OCI-LY1 (cell line): Measurements from ENCODE around the gene GAS1.

Experiments
- H2AFZ ChIP-seq: fragments of 200-600 bp; sonication (generic), shearing (Covaris generic); 2 replicates; pipeline ENCODE4 v1.6.0; 2014; ENCODE audit warnings: antibody characterized with exemption, mild to moderate bottlenecking, low read length
- H3F3A ChIP-seq: fragments of 200-600 bp; sonication (generic), shearing (Covaris generic); 2 replicates; pipeline ENCODE4 v1.6.0; 2014; ENCODE audit warnings: mild to moderate bottlenecking, antibody characterized with exemption, low read length, moderate library complexity; ENCODE audit not compliant: insufficient read depth
- H3K27ac ChIP-seq: fragments of 200-600 bp; sonication (generic); 2 replicates; pipeline ENCODE4 v1.5.1; 2014; ENCODE audit warnings: low read length, mixed run types, mild to moderate bottlenecking, low read depth; ENCODE audit not compliant: poor library complexity, severe bottlenecking
- H3K27me3 ChIP-seq: fragments of 200-600 bp; sonication (generic); 2 replicates; pipeline ENCODE4 v1.6.0; 2014; ENCODE audit warnings: antibody characterized with exemption, mild to moderate bottlenecking, low read length, moderate library complexity; ENCODE audit not compliant: insufficient read depth
- H3K36me3 ChIP-seq: fragments of 200-600 bp; sonication (generic); 2 replicates; pipeline ENCODE4 v1.6.1; 2014; ENCODE audit warnings: mild to moderate bottlenecking, antibody characterized with exemption, low read length, moderate library complexity, mixed read lengths; ENCODE audit not compliant: insufficient read depth
- H3K4me1 ChIP-seq: fragments of 200-600 bp; sonication (generic); 2 replicates; pipeline ENCODE4 v1.5.1; 2014; ENCODE audit warnings: mild to moderate bottlenecking, low read length, moderate library complexity; ENCODE audit not compliant: insufficient read depth, severe bottlenecking
- H3K4me2 ChIP-seq: fragments of 200-600 bp; sonication (generic), shearing (Covaris generic); 2 replicates; pipeline ENCODE4 v1.6.1; 2014; ENCODE audit warnings: low read length
- H3K4me3 ChIP-seq: fragments of 200-600 bp; sonication (generic); 2 replicates; pipeline ENCODE4 v1.5.1; 2014; ENCODE audit warnings: low read length, low read depth, mild to moderate bottlenecking, mixed read lengths; ENCODE audit not compliant: poor library complexity, severe bottlenecking
- H3K79me2 ChIP-seq: fragments of 200-600 bp; shearing (Covaris generic); 2 replicates; pipeline ENCODE4 v1.6.1; 2016; ENCODE audit warnings: mixed run types, low read length, mixed read lengths; ENCODE audit not compliant: insufficient read depth
- H3K9ac ChIP-seq: fragments of 200-600 bp; sonication (generic), shearing (Covaris generic); 2 replicates; pipeline ENCODE4 v1.6.1; 2014; ENCODE audit warnings: mild to moderate bottlenecking, low read length, mixed read lengths
- H3K9me2 ChIP-seq: fragments of 200-600 bp; sonication (generic), shearing (Covaris generic); 2 replicates; pipeline ENCODE4 v1.6.1; 2014; ENCODE audit warnings: low read depth, mild to moderate bottlenecking, low read length, mixed read lengths
- H3K9me3 ChIP-seq: fragments of 200-600 bp; shearing (Covaris generic); 2 replicates; pipeline ENCODE4 v1.6.1; 2014; ENCODE audit warnings: low read length, mixed read lengths
- H4K20me1 ChIP-seq: fragments of 200-600 bp; sonication (generic), shearing (Covaris generic); 2 replicates; pipeline ENCODE4 v1.6.0; 2016; ENCODE audit warnings: mild to moderate bottlenecking, low read length; ENCODE audit not compliant: insufficient read depth
- CTCF ChIP-seq: fragments of 200-600 bp; sonication (generic), shearing (Covaris generic); IDR thresholded peaks from 2 replicates; pipeline ENCODE4 v1.5.1; 2017; ENCODE audit warnings: mild to moderate bottlenecking, antibody characterized with exemption, low read length, moderate library complexity, mixed read lengths
- EZH2 ChIP-seq: fragments of 200-600 bp; sonication (generic), shearing (Covaris generic); IDR thresholded peaks from 2 replicates; pipeline ENCODE4 v1.8.0; 2017; ENCODE audit warnings: borderline replicate concordance, mixed run types, mild to moderate bottlenecking, antibody characterized with exemption, low read length, moderate library complexity, mixed read lengths

GAS1 gene

GRCh38 chr9:86943201-86944113, 3.8 kb downstream of the GAS1 start:
- Histone ChIP-seq H3K9ac (no peak overlapping the region), H2AFZ (no peak overlapping the region), H3K79me2 (no peaks in the 10 kb centered on the region), H3K4me2 (no peak overlapping the region), H3K36me3 (no peaks in the 10 kb centered on the region), H3K4me3 (no peak overlapping the region), H3K9me2 (no peaks in the 10 kb centered on the region), H3K4me1 (peaks cover 5% of the 10 kb centered on the region), H3K9me3 (no peaks in the 10 kb centered on the region), H3K27me3 (no peaks in the 10 kb centered on the region), H4K20me1 (no peaks in the 10 kb centered on the region), H3F3A (no peaks in the 10 kb centered on the region), H3K27ac (no peak overlapping the region)
- no peak for TF ChIP-seq EZH2
- TF ChIP-seq CTCF = no peak

GRCh38 chr9:86942281-86943200, 4.8 kb downstream of the GAS1 start:
- H3K79me2 ChIP-seq = no peaks in the 10 kb centered on the region
- H3K27me3 ChIP-seq = no peaks in the 10 kb centered on the region
- H3K4me2 ChIP-seq = no peak overlapping the region
- no peaks in the 10 kb centered on the region for H3K9me2 ChIP-seq
- H3K4me1 ChIP-seq = no peaks in the 10 kb centered on the region
- no peaks in the 10 kb centered on the region for H3F3A ChIP-seq
- no peaks in the 10 kb centered on the region for H3K9me3 ChIP-seq
- H3K4me3 ChIP-seq = no peak overlapping the region
- no peak for TF ChIP-seq EZH2
- no peak overlapping the region for H3K9ac ChIP-seq
- no peaks in the 10 kb centered on the region for H3K36me3 ChIP-seq
- H2AFZ ChIP-seq = no peak overlapping the region
- no peak overlapping the region for H3K27ac ChIP-seq
- H4K20me1 ChIP-seq = no peaks in the 10 kb centered on the region

GRCh38 chr9:86941197-86941596, 6.1 kb downstream of the GAS1 start:
- H3K9ac ChIP-seq = no peak overlapping the region
- H3K79me2 ChIP-seq = no peaks in the 10 kb centered on the region
- H3K27ac ChIP-seq = no peak overlapping the region
- no peaks in the 10 kb centered on the region for H3K36me3 ChIP-seq
- no peaks in the 10 kb centered on the region for H3K4me1 ChIP-seq
- H3F3A ChIP-seq = no peaks in the 10 kb centered on the region
- H4K20me1 ChIP-seq = no peaks in the 10 kb centered on the region
- H3K9me2 ChIP-seq = no peaks in the 10 kb centered on the region
- H3K27me3 ChIP-seq = no peaks in the 10 kb centered on the region
- H2AFZ ChIP-seq = no peak overlapping the region
- TF ChIP-seq CTCF (no peak), EZH2 (no peak)
- no peaks in the 10 kb centered on the region for H3K9me3 ChIP-seq
- no peak overlapping the region for H3K4me3 ChIP-seq
- no peak overlapping the region for H3K4me2 ChIP-seq
